Right kidney (tissue), 1 donor: ENCODE measurements around the gene RNF166.
A peak's percentile ranks its signal among the peaks of the same experiment; 100 is the strongest.

Source experiments
- DNase-seq: peaks from one replicate; pipeline ENCODE4 v3.0.0-alpha.2; 2016

The RNF166 gene

DNA sequence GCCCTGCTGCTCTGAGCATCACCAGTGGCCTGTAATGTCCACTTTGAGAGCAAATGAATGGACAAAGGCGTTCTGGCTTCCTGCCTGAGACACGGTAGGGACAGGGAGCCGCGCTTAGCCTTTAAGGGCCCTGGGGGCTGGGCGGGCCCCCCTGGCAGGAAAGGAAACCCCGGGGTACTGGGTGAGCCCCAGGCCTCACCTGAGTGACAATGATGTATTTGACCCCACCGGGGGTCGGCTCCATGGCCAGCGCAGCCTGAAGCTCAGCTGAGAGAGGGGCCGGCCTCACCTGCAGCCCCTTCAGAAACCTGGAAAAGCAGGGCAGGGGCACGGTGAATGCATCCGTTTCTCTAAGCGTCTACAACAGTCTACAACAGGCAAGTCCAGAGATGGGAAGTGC is 53.1 kb downstream of the RNF166 start:
- DNase-seq, result no peak

DNA sequence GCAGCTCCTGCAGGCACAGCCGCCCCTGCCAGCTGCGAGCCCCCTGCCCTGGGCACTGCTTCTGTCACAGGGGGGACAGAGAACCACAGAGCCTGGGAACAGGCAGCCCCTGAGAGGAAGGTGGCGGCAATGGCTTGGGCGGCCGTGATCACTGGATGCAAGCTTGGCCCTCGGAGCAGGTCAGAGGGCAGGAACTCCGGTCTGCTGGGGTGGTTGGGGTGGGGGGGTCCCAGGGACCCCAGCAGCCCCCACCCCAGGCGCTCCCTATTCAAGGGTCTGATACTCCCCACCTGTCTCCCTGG is 53.5 kb downstream of the RNF166 start:
- DNase-seq, result no peak

DNA sequence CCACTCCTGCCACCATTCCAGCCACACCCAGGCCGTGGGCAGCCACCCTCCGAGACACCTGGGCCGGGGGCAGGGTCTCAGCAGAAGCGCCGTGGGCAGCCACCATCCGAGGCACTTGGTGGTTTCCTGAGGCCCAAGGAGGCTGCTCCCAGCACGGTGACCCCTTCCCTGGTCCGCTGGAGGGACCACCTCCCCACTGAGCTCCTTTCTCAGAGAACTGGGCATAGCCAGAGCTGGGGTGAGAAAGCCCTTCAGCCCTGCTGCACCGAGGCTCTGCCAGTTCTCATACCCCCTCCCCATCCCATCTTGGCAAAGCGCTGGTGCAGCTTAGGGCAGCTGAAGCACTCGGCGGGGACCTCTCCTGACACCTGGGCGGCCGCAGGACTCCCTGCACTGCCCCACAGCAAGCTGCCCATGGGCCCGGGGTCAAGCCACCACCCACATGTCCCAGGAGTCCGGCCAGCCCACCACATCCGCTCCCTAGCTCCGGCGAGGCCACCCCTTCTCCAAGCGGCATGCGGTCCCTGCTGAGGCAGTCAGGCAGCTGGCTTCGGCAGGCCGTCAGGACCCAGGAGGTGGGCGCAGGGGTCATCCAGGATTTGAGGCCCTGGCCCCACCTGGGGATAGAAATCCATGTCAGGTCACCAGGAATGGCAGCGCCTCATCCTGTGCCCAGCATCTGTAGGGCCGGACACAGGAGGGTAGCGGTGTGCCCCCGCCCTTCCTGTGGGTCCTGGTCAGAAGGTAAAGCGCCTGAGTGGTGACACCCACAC is 54.0 kb downstream of the RNF166 start:
- DNase-seq, result no peak

DNA sequence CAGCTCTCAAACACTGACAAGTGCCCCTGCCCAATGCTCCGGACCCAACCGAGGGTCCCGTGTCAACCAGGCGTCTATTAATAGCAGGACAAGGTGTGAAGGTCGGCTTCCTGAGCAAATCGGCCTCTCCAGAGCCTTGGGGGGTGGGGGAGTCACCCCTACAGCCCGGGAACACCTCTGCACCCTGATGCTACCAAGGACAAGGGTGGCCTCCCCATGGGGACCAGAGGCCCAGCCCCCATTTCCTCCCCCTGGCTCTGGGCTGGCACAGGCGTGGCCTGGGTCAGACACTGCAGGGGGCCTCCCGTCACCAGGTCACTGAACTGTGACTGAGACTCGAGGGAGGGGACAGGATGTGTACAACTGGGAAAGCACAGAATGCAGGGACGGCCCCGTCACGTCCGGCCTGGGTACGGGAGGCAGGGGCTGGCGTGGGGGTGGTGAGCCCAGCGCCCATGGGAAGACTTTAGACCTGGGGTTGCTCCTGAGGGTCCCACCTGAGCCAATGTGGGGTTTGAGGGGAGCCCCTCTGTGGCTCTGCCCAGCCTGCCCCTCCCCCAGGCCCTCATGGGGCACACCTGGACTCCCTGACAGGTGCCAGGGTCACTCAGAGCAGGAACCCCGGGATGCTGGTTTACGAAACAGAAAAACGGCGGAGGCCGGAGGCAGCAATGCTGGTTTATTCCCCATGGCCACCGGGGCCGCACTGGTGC is 54.8 kb downstream of the RNF166 start:
- peak; percentile 84 for DNase-seq

DNA sequence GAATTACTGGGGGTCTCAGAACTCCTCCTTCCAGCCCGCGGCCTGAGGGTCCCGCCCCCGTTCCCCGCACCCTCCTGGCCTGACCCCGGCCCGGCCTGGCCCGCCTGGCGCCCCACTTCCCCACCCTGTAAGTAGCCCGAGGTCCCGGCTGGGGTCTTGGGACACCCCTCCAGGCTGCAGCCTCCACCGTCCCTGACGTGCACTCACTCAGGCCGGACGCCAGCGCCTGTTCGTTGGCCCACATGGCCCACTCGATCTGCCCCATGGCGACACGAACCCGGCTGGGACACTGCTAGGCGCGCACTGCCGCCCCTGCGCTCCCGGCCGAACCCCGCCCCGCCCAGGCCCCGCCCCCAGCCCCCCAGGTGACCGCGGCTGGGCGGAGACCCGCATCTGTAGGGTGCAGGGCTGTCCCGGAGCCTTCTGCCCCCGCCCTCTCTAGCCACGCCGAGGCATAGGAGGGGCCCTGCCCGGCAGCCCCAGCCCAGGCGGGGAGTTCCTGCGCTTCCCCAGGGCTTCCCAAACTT is 55.4 kb downstream of the RNF166 start, which contains the start of gene CYBA:
Gene CYBA, minus strand, starts transcription at position 305 of the 527 bp plus-strand sequence. Its CDS starts 40 bp downstream, at position 265.
- DNase-seq, result no peak

DNA sequence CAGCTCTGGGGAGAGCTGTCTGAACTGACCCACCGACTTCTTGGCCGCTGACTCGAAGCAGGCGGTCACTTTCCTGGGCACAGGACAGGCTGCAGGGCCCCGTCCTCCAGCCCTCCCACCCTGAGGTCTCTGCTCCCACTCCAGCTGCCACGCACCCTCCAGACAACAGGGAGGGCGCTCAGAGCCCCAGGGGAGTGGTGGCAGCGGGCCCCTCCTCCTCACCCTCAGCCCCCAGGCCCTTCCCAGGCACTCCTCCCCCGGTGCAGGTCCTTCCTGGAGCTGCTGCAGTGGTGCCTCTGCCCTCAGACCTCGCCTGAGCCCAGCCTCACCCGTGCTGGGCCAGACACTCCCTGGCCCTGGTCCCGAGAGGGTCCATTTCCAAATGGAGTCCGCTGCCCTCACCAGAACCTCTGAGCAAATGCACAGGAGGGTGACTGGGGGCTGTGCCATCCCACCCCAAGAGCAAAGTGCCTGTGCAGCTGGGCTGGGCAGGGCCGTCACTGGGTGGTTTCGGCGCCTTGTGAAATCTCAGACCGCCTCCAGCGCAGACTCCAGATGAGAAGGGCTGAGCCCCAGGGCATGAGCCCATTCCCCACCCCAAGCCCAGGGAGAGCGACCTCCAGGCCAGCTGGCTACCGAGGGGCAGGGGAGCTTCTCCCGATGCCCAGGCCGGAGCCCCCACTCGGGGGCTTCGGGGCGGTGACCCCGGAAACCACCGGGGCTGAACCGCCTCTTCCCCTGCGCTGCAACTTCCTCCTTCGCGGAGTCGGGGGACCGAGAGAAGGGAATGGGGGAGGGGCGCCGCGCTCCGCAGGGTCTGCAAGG is 56.1 kb downstream of the RNF166 start:
- peak; percentile 78 for DNase-seq

DNA sequence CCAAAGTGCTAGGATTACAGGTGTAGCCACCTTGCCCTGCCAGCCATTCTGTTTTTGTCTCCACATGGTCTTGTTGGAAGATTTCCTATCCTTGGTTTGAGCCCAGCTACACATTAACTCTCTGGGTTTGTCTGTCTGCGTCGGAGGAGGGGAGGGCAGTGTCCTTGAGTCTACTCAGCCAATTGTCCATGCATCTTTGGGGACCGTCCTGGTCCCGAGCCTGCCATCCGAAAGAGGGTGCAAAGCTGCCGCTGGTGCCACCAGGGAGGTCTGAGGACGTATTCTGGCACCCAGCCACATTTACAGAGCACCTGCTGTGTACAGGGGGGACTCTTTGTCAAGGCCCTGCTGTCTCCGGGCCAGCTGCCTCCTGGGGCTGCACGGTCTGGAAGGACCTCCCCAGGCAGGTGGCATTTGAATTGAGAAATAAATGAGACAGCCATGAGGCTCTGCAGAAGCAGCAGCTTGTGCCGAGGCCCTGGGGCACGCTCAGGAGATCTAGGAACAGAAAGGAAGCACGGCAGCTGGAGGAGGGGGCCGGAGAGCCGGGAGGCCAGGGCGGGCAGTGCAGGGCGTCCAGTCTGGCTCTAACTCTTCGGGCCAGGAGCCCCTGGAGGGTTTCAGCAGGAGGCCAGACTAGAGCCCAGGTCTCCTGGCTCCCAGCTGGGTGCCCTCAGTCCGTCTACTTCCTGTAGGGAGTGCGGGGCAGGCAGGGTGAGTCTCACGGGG is 56.8 kb downstream of the RNF166 start:
- no peak for DNase-seq

DNA sequence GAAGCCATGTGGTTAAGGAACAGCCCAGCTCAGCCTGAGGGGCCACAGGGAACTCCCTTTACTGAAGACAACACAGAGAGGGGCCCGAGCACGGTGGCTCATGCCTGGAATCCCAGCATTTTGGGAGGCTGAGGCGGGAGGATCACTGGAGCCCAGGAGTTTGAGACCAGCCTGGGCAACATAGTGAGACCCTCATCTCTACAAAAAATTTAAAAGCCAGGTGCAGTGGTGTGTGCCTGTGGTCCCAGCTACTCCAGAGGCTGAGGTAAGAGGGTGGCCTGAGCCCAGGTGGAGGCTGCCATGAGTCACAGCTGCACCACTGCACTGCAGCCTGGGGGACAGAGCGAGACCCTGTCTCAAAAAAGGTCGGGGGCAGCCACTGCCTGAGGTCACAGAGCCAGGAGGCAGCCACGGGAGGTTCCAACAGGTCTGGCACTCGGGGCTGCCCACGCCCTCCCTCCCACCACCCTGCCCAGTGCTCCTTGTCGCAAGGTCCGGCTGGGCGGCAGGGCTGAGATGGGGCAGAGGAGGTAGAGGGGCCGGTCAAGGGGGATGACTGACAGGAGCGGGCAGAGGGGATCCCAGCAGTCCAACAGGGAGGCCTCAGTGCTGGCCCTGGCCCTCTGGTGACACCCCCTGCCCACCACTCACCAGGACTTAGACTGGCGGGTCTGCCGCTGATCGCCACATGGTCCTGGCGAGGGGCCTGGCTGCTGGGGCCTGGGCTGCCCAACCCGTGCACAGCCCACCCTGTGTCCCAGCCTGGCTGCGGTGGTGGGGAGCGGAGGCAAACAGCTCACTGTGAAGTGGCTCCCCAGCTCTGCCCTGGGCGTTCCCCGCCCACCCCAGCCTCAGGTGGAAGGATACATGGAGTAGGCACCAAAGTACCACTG is 58.8 kb downstream of the RNF166 start:
- DNase-seq, result no peak
